Kidney epithelial cell (primary cell): Measurements from ENCODE around the gene VPREB3. TPM values are rescaled to one million over a fixed set of nuclear protein-coding genes. Genes with fewer than 3 reads are reported as not detected.

Experiments
- DNase-seq: peaks from one replicate; pipeline ENCODE4 v3.0.0-alpha.2; 2010; ENCODE audit warnings: low read depth
- H3K27me3 ChIP-seq: 2 replicates; pipeline ENCODE4 v1.6.0; 2011; ENCODE audit warnings: low read length; ENCODE audit not compliant: control insufficient read depth, insufficient read depth
- H3K36me3 ChIP-seq: 2 replicates; pipeline ENCODE4 v1.5.1; 2011; ENCODE audit warnings: low read length; ENCODE audit not compliant: control insufficient read depth, insufficient read depth
- H3K4me3 ChIP-seq: 2 replicates; pipeline ENCODE4 v1.5.1; 2011; ENCODE audit warnings: low read depth, mild to moderate bottlenecking, control low read depth, low read length
- CTCF ChIP-seq: IDR thresholded peaks from 2 replicates; pipeline ENCODE4 v1.5.1; 2011; ENCODE audit warnings: mild to moderate bottlenecking, moderate library complexity, low read length, control low read depth, inconsistent platforms; ENCODE audit not compliant: insufficient read depth, poor library complexity, severe bottlenecking
- total RNA-seq: library from RNA; depleted of rRNA; stranded (reverse); fragments of >200 nt; gene quantifications from 2 replicates; pipeline ENCODE4 v1.2.3, GENCODE V29; 2015

Gene VPREB3
- total RNA-seq: not detected in 2 replicates

GRCh38 chr22:23754220-23754919, at the start of gene VPREB3:
Gene VPREB3, minus strand, starts transcription at chr22:23754425. Its CDS starts 62 bp downstream, at chr22:23754363.
- no peaks in the 10 kb centered on the region for H3K27me3 ChIP-seq
- DNase-seq: no peak
- TF ChIP-seq CTCF: no peak

GRCh38 chr22:23803001-23803819, 49.0 kb upstream of the VPREB3 start:
- peaks cover 5% of the 10 kb centered on the region for H3K36me3 ChIP-seq
- H3K27me3 ChIP-seq: no peaks in the 10 kb centered on the region
- H3K4me3 ChIP-seq: no peak overlapping the region
- no peak for TF ChIP-seq CTCF
- no peak for DNase-seq

More at GRCh38 chr22:23754220-23754919, at the start of gene VPREB3:
- Histone ChIP-seq H3K36me3 (no peaks in the 10 kb centered on the region), H3K4me3 (no peak within 1 kb of the TSS)

- Histone ChIP-seq H3K36me3 (peaks cover 5% of the 10 kb centered on the region), H3K4me3 (no peak overlapping the region), H3K27me3 (no peaks in the 10 kb centered on the region)
- DNase-seq: no peak
- no peak for TF ChIP-seq CTCF
Observed at GRCh38 chr22:23801886-23802377, 47.7 kb upstream of the VPREB3 start.

- no peak for TF ChIP-seq CTCF
- DNase-seq: no peak
- no peaks in the 10 kb centered on the region for H3K27me3 ChIP-seq
- H3K36me3 ChIP-seq: peaks cover 6% of the 10 kb centered on the region
- H3K4me3 ChIP-seq: no peak overlapping the region
Observed at GRCh38 chr22:23801238-23801821, 47.1 kb upstream of the VPREB3 start.

GRCh38 chr22:23800297-23801237, 46.3 kb upstream of the VPREB3 start:
- no peak for TF ChIP-seq CTCF
- Histone ChIP-seq H3K27me3 (no peaks in the 10 kb centered on the region), H3K36me3 (peaks cover 4% of the 10 kb centered on the region), H3K4me3 (no peak overlapping the region)
- DNase-seq: no peak
